SU-DHL-6 (cell line): ENCODE measurements around the gene CCDC85C.

ENCODE experiments used
- H2AFZ ChIP-seq: fragments of 200-600 bp; sonication (generic); 2 replicates; pipeline ENCODE4 v1.6.1; 2014; ENCODE audit warnings: low read depth, mild to moderate bottlenecking, moderate library complexity, mixed read lengths, antibody characterized with exemption, low read length; ENCODE audit not compliant: severe bottlenecking
- H3F3A ChIP-seq: fragments of 200-600 bp; shearing (Covaris generic); 2 replicates; pipeline ENCODE4 v1.6.0; 2016; ENCODE audit warnings: antibody characterized with exemption, mild to moderate bottlenecking; ENCODE audit not compliant: insufficient read depth
- H3K27ac ChIP-seq: fragments of 200-600 bp; sonication (generic); 2 replicates; pipeline ENCODE4 v1.5.1; 2016; ENCODE audit warnings: low read depth, mild to moderate bottlenecking, low read length, moderate library complexity, mixed read lengths
- H3K27me3 ChIP-seq: fragments of 200-600 bp; sonication (generic), shearing (Covaris generic); 2 replicates; pipeline ENCODE4 v1.6.0; 2014; ENCODE audit warnings: mild to moderate bottlenecking, low read length
- H3K36me3 ChIP-seq: fragments of 200-600 bp; sonication (generic); 2 replicates; pipeline ENCODE4 v1.6.1; 2014; ENCODE audit warnings: mild to moderate bottlenecking, low read length, mixed read lengths
- H3K4me2 ChIP-seq: fragments of 300-600, 200-600 bp; shearing (Covaris generic), sonication (generic); 2 replicates; pipeline ENCODE4 v1.6.0; 2014; ENCODE audit warnings: low read length, low read depth, mild to moderate bottlenecking; ENCODE audit not compliant: poor library complexity, severe bottlenecking
- H3K4me3 ChIP-seq: fragments of 200-600 bp; sonication (generic); 2 replicates; pipeline ENCODE4 v1.5.1; 2014; ENCODE audit warnings: antibody characterized with exemption, low read length, mild to moderate bottlenecking, mixed read lengths; ENCODE audit not compliant: insufficient read depth, poor library complexity, severe bottlenecking
- H3K79me2 ChIP-seq: fragments of 200-600 bp; sonication (generic); 2 replicates; pipeline ENCODE4 v1.6.1; 2014; ENCODE audit warnings: mild to moderate bottlenecking, low read length, moderate library complexity; ENCODE audit not compliant: insufficient read depth
- H3K9ac ChIP-seq: fragments of 200-600 bp; sonication (generic); 2 replicates; pipeline ENCODE4 v1.7.0; 2014; ENCODE audit warnings: mild to moderate bottlenecking, low read length
- H3K9me2 ChIP-seq: fragments of 200-600 bp; sonication (generic); replicated peaks from 2 replicates; pipeline ENCODE4 v1.6.1; 2014; ENCODE audit warnings: low read length; ENCODE audit not compliant: insufficient read depth
- H3K9me3 ChIP-seq: fragments of 200-600 bp; sonication (generic); 2 replicates; pipeline ENCODE4 v1.6.1; 2014; ENCODE audit warnings: low read length, mixed read lengths; ENCODE audit not compliant: insufficient read depth
- H4K20me1 ChIP-seq: fragments of 200-600 bp; sonication (generic); 2 replicates; pipeline ENCODE4 v1.6.1; 2014; ENCODE audit warnings: low read depth, mild to moderate bottlenecking, antibody characterized with exemption, low read length, moderate library complexity, mixed read lengths
- CTCF ChIP-seq: fragments of 200-600 bp; sonication (generic); IDR thresholded peaks from one replicate; pipeline ENCODE4 v1.5.1; 2017; ENCODE audit warnings: antibody characterized with exemption, mild to moderate bottlenecking, low read length, moderate library complexity; ENCODE audit not compliant: insufficient read depth, poor library complexity, severe bottlenecking
- EZH2phosphoT487 ChIP-seq: fragments of 200-600 bp; sonication (generic), shearing (Covaris generic); conservative IDR thresholded peaks from 2 replicates; pipeline ENCODE4 v1.6.1; 2018; ENCODE audit warnings: mild to moderate bottlenecking, antibody characterized with exemption, low read length, moderate library complexity, mixed read lengths

Gene CCDC85C

GRCh38 chr14:99566009-99566389 lies 38.0 kb downstream of the CCDC85C start:
- H3K9ac ChIP-seq = no peak overlapping the region
- no peak overlapping the region for H3K27ac ChIP-seq
- H3K9me3 ChIP-seq = no peaks in the 10 kb centered on the region
- no peaks in the 10 kb centered on the region for H3K27me3 ChIP-seq
- no peak overlapping the region for H3K4me3 ChIP-seq
- H4K20me1 ChIP-seq = no peaks in the 10 kb centered on the region
- no peaks in the 10 kb centered on the region for H3F3A ChIP-seq
- TF ChIP-seq CTCF (no peak), EZH2phosphoT487 (no peak)
- no peak overlapping the region for H2AFZ ChIP-seq
- no peaks in the 10 kb centered on the region for H3K36me3 ChIP-seq
- H3K4me2 ChIP-seq = no peak overlapping the region
- no peaks in the 10 kb centered on the region for H3K79me2 ChIP-seq
- H3K9me2 ChIP-seq = no peaks in the 10 kb centered on the region

- H4K20me1 ChIP-seq = no peaks in the 10 kb centered on the region
- no peaks in the 10 kb centered on the region for H3K36me3 ChIP-seq
- H3K4me3 ChIP-seq = no peak overlapping the region
- no peak overlapping the region for H3K27ac ChIP-seq
- TF ChIP-seq CTCF (no peak), EZH2phosphoT487 (no peak)
- H3K9me2 ChIP-seq = no peaks in the 10 kb centered on the region
- no peak overlapping the region for H3K4me2 ChIP-seq
- no peaks in the 10 kb centered on the region for H3K9me3 ChIP-seq
- H3K9ac ChIP-seq = no peak overlapping the region
- H3K79me2 ChIP-seq = no peaks in the 10 kb centered on the region
- H3K27me3 ChIP-seq = no peaks in the 10 kb centered on the region
- H2AFZ ChIP-seq = no peak overlapping the region
- H3F3A ChIP-seq = no peaks in the 10 kb centered on the region
Observed at GRCh38 chr14:99565383-99565782, 38.6 kb downstream of the CCDC85C start.

- Histone ChIP-seq H3K36me3 (no peaks in the 10 kb centered on the region), H3K27me3 (no peaks in the 10 kb centered on the region), H3F3A (no peaks in the 10 kb centered on the region), H3K4me2 (no peak overlapping the region), H3K4me3 (no peak overlapping the region), H4K20me1 (no peaks in the 10 kb centered on the region), H2AFZ (no peak overlapping the region), H3K9me2 (no peaks in the 10 kb centered on the region), H3K9me3 (no peaks in the 10 kb centered on the region), H3K9ac (no peak overlapping the region), H3K27ac (no peak overlapping the region), H3K79me2 (no peaks in the 10 kb centered on the region)
- TF ChIP-seq EZH2phosphoT487 = no peak
- no peak for TF ChIP-seq CTCF
Observed at GRCh38 chr14:99564926-99565259, 39.1 kb downstream of the CCDC85C start.
